ENCODE results near the gene POLDIP2.
"Not testable (repeated sequence)": the region's sequence is repeated elsewhere in the genome, so short reads cannot be mapped to it uniquely, and the experiment has no call there.

The POLDIP2 gene

GRCh38 chr17:28340374-28340773 lies 17.0 kb downstream of the POLDIP2 start:
- no peaks in the 10 kb centered on the region for H3K27me3 ChIP-seq (ENCODE audit: low read length)
- no peaks in the 10 kb centered on the region for H3K9me3 ChIP-seq (ENCODE audit: insufficient read depth, low read length)
- H3F3A ChIP-seq (ENCODE audit: insufficient read depth), result no peaks in the 10 kb centered on the region
- TF ChIP-seq EZH2phosphoT487 (conservative IDR thresholded peaks at IDR 0.05; ENCODE audit: low read length), result no peak
- no peak for TF ChIP-seq CTCF (IDR thresholded peaks at IDR 0.05; ENCODE audit: insufficient read depth, low read length, poor library complexity, severe bottlenecking)
- H3K36me3 ChIP-seq (ENCODE audit: low read length), result no peaks in the 10 kb centered on the region
- H3K9me2 ChIP-seq (replicated peaks; ENCODE audit: insufficient read depth, low read length), result no peaks in the 10 kb centered on the region
- H3K4me3 ChIP-seq (ENCODE audit: insufficient read depth, low read length, poor library complexity, severe bottlenecking), result no peak overlapping the region
- no peak overlapping the region for H3K9ac ChIP-seq (ENCODE audit: low read length)
- H3K4me2 ChIP-seq (ENCODE audit: low read depth, low read length, poor library complexity, severe bottlenecking), result no peak overlapping the region
- H4K20me1 ChIP-seq (ENCODE audit: low read depth, low read length), result no peaks in the 10 kb centered on the region
- H2AFZ ChIP-seq (ENCODE audit: low read depth, low read length, severe bottlenecking), result no peak overlapping the region
- H3K27ac ChIP-seq (ENCODE audit: low read depth, low read length), result no peak overlapping the region
- peaks cover 4% of the 10 kb centered on the region; the same call in 1 of the 2 replicates for H3K79me2 ChIP-seq (ENCODE audit: insufficient read depth, low read length)

- Histone ChIP-seq H4K20me1 (ENCODE audit: low read depth, low read length) (no peaks in the 10 kb centered on the region), H3K9ac (ENCODE audit: low read length) (no peak overlapping the region), H3K4me2 (ENCODE audit: low read depth, low read length, poor library complexity, severe bottlenecking) (no peak overlapping the region), H3K9me3 (ENCODE audit: insufficient read depth, low read length) (no peaks in the 10 kb centered on the region), H3K27ac (ENCODE audit: low read depth, low read length) (no peak overlapping the region), H3K9me2 (replicated peaks; ENCODE audit: insufficient read depth, low read length) (no peaks in the 10 kb centered on the region), H3K27me3 (ENCODE audit: low read length) (no peaks in the 10 kb centered on the region), H3F3A (ENCODE audit: insufficient read depth) (no peaks in the 10 kb centered on the region), H3K36me3 (ENCODE audit: low read length) (no peaks in the 10 kb centered on the region), H3K79me2 (ENCODE audit: insufficient read depth, low read length) (peaks cover 4% of the 10 kb centered on the region; the same call in 1 of the 2 replicates), H2AFZ (ENCODE audit: low read depth, low read length, severe bottlenecking) (no peak overlapping the region), H3K4me3 (ENCODE audit: insufficient read depth, low read length, poor library complexity, severe bottlenecking) (no peak overlapping the region)
- TF ChIP-seq CTCF (IDR thresholded peaks at IDR 0.05; ENCODE audit: insufficient read depth, low read length, poor library complexity, severe bottlenecking), result no peak
- TF ChIP-seq EZH2phosphoT487 (conservative IDR thresholded peaks at IDR 0.05; ENCODE audit: low read length), result no peak
Observed at GRCh38 chr17:28339431-28339830, 17.9 kb downstream of the POLDIP2 start.

- not testable (repeated sequence) for H3K4me2 ChIP-seq (ENCODE audit: low read depth, low read length, poor library complexity, severe bottlenecking); H3K9me2 ChIP-seq (replicated peaks; ENCODE audit: insufficient read depth, low read length); H3F3A ChIP-seq (ENCODE audit: insufficient read depth); H3K79me2 ChIP-seq (ENCODE audit: insufficient read depth, low read length); H4K20me1 ChIP-seq (ENCODE audit: low read depth, low read length); H3K27ac ChIP-seq (ENCODE audit: low read depth, low read length); H3K36me3 ChIP-seq (ENCODE audit: low read length); H3K9ac ChIP-seq (ENCODE audit: low read length); H3K9me3 ChIP-seq (ENCODE audit: insufficient read depth, low read length); H3K27me3 ChIP-seq (ENCODE audit: low read length); H2AFZ ChIP-seq (ENCODE audit: low read depth, low read length, severe bottlenecking); H3K4me3 ChIP-seq (ENCODE audit: insufficient read depth, low read length, poor library complexity, severe bottlenecking)
Observed at GRCh38 chr17:28338769-28339212, 18.5 kb downstream of the POLDIP2 start.

- Histone ChIP-seq H3K27ac (ENCODE audit: low read depth, low read length) (no peak overlapping the region), H3K9me3 (ENCODE audit: insufficient read depth, low read length) (no peaks in the 10 kb centered on the region), H3K4me2 (ENCODE audit: low read depth, low read length, poor library complexity, severe bottlenecking) (no peak overlapping the region), H3K36me3 (ENCODE audit: low read length) (no peaks in the 10 kb centered on the region), H2AFZ (ENCODE audit: low read depth, low read length, severe bottlenecking) (no peak overlapping the region), H3K9me2 (replicated peaks; ENCODE audit: insufficient read depth, low read length) (no peaks in the 10 kb centered on the region), H4K20me1 (ENCODE audit: low read depth, low read length) (no peaks in the 10 kb centered on the region), H3F3A (ENCODE audit: insufficient read depth) (no peaks in the 10 kb centered on the region), H3K27me3 (ENCODE audit: low read length) (no peaks in the 10 kb centered on the region), H3K9ac (ENCODE audit: low read length) (no peak overlapping the region), H3K4me3 (ENCODE audit: insufficient read depth, low read length, poor library complexity, severe bottlenecking) (no peak overlapping the region), H3K79me2 (ENCODE audit: insufficient read depth, low read length) (peaks cover 4% of the 10 kb centered on the region; the same call in 1 of the 2 replicates)
- TF ChIP-seq EZH2phosphoT487 (conservative IDR thresholded peaks at IDR 0.05; ENCODE audit: low read length), result no peak
- TF ChIP-seq CTCF (IDR thresholded peaks at IDR 0.05; ENCODE audit: insufficient read depth, low read length, poor library complexity, severe bottlenecking), result no peak
Observed at GRCh38 chr17:28338056-28338768, 19.1 kb downstream of the POLDIP2 start.
